M059J (cell line): Measurements from ENCODE around the gene PRR30. TPM values are rescaled to one million over a fixed set of nuclear protein-coding genes. Genes with fewer than 3 reads are reported as not detected.

Experiments used
- DNase-seq: peaks from one replicate; pipeline ENCODE4 v3.0.0-alpha.2; 2012; ENCODE audit warnings: low read depth
- total RNA-seq: library from RNA; depleted of rRNA; stranded (reverse); fragments of >200 nt; shearing (Covaris generic); gene quantifications from 2 replicates; pipeline ENCODE4 v1.2.3, GENCODE V29; 2014; rRNA removed

Gene PRR30
- total RNA-seq, 1 experiment from 2014 or later = not detected

DNA sequence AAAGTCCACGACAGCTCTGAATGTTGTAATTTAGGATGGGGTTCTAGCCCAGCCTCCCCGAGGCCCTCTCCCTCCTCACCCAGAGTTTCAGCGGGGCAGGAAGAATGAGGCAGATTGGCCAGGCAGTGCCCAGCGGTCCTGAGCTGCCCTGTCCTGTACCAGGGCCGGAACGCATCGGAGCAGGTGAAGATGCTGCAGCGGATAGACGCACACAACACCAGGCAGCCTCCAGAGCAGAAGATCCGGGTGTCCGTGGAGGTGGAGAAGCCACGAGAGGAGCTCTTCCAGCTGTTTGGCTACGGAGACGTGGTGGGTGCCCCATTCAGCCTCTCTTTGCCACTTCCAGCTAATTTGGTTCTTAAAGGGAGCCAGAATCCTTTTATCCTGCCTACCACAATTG, 41.9 kb downstream of the PRR30 start:
- DNase-seq = no peak

- no peak for DNase-seq
Measured at GRCh38 chr2:27096748-27097297, 42.4 kb downstream of the PRR30 start.

GRCh38 chr2:27095745-27096651, 43.2 kb downstream of the PRR30 start:
- DNase-seq = peak; percentile 36

- DNase-seq = no peak
Measured at GRCh38 chr2:27095427-27095744, 43.8 kb downstream of the PRR30 start.

DNA sequence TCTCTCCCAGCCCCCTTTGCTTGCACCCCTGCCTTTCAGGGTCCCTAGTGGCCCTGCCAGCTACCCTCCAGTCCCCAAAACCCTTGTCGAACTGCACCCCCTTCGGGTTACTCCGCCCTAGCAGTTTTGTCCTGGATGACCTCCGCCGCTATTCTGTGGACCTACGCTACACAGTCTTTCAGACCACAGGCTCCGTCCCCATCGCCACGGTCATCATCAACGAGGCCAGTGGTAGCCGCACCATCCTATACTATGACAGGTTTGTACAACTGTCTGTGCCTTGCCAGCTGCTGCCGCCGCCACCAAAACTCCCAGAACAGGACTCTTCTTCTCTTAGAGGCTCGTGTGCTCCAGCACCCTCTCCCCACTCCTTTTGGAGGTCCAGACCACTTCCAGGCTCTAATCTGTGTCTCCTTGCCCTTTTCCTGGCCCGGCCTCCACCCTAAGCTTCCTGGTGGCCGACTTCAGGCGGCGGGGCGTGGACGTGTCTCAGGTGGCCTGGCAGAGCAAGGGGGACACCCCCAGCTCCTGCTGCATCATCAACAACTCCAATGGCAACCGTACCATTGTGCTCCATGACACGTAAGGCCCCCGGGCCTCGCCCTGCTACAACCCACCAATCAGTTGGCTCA, 44.7 kb downstream of the PRR30 start:
- no peak for DNase-seq

- DNase-seq = no peak
Measured at GRCh38 chr2:27093430-27094352, 45.5 kb downstream of the PRR30 start.

GRCh38 chr2:27092696-27093429, 46.3 kb downstream of the PRR30 start:
- peak; percentile 20 for DNase-seq

DNA sequence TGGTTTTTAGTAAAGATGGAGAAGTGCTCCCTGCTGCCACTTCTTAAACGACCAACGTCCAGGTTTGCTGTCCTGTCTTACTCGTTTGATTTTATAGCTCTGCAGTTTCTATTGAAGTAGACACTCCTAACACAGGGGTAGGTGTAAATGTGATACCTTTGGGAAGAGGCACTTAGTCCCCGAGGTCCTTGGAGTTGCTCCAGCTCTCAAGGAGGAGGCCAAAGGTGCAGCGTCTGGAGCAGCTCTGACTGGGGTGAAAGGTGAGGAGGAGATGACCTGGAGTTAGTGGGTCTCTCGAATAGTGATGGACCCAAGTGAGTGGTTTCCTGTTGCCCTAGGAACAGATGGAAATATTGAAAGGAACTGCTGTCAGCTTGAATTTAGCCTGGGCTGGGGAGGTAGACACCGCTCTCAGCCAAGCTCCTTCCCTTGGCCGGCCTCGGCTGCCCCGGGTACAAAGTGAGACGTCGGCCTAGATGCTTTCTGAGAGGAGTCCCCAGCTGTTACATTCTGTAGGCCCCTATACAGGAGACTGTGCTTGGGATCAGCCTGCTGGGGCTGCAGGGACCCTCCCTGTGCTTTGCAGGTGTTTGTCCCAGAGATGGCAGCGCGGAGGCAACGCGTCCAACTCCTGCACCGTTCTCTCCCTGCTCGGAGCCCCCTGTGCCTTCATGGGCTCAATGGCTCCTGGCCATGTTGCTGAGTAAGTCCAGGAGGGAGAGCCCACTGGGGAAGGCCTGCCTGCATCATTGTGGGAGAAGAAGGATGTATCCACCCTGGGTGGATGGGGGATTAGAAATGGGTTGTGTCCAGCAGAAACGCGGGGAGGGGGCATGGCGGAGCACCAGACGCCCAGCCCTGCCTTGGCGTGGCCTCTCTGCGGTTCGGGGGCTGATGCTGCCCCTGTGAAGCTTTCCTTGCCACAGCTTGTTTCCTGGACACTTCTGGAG, 47.2 kb downstream of the PRR30 start:
- no peak for DNase-seq

- no peak for DNase-seq
Measured at GRCh38 chr2:27089111-27089954, 49.9 kb downstream of the PRR30 start.

- DNase-seq = no peak
Measured at GRCh38 chr2:27088634-27089033, 50.6 kb downstream of the PRR30 start.

- no peak for DNase-seq
Measured at GRCh38 chr2:27087823-27088410, 51.3 kb downstream of the PRR30 start.

Other genes with a start within 250 kb of the PRR30 start
- gene MAPRE3, start 168.8 kb downstream of the PRR30 start, total RNA-seq = 0.57 and 7.1 TPM in 2 replicates
- 88.6 and 98.5 TPM in 2 replicates for gene TMEM214, start 106.4 kb downstream of the PRR30 start, total RNA-seq
- 25.8 and 26.0 TPM in 2 replicates for gene AGBL5, start 87.7 kb downstream of the PRR30 start, total RNA-seq
- gene OST4, start 67.8 kb downstream of the PRR30 start, total RNA-seq = 247 and 491 TPM in 2 replicates
- 0.17 TPM in 1 of 2 replicates, not detected in the other for gene EMILIN1, start 60.8 kb downstream of the PRR30 start, total RNA-seq
- 0.34 and 0.37 TPM in 2 replicates for gene KHK, start 52.6 kb downstream of the PRR30 start, total RNA-seq
- gene CGREF1, start 20.3 kb downstream of the PRR30 start, total RNA-seq = 0.17 and 0.84 TPM in 2 replicates
- gene ABHD1, start 15.6 kb downstream of the PRR30 start, total RNA-seq = 0.12 TPM in 1 of 2 replicates, not detected in the other
- 64.9 and 74.8 TPM in 2 replicates for gene PREB, start 4.8 kb downstream of the PRR30 start, total RNA-seq
- gene TCF23, start 9.6 kb upstream of the PRR30 start, total RNA-seq = not detected in 2 replicates
- 334 and 404 TPM in 2 replicates for gene ATRAID, start 72.6 kb upstream of the PRR30 start, total RNA-seq
- 16.3 and 23.3 TPM in 2 replicates for gene SLC5A6, start 72.9 kb upstream of the PRR30 start, total RNA-seq
- gene CAD, start 78.0 kb upstream of the PRR30 start, total RNA-seq = 12.6 and 17.1 TPM in 2 replicates
- gene SLC30A3, start 123.6 kb upstream of the PRR30 start, total RNA-seq = not detected in 2 replicates
- not detected in 2 replicates for gene DNAJC5G, start 136.0 kb upstream of the PRR30 start, total RNA-seq
- gene TRIM54, start 143.0 kb upstream of the PRR30 start, total RNA-seq = 0.05 TPM in 1 of 2 replicates, not detected in the other
- 1.6 and 3.0 TPM in 2 replicates for gene UCN, start 169.0 kb upstream of the PRR30 start, total RNA-seq
- 92.5 and 95.2 TPM in 2 replicates for gene MPV17, start 183.7 kb upstream of the PRR30 start, total RNA-seq
- 32.3 and 34.0 TPM in 2 replicates for gene GTF3C2, start 217.4 kb upstream of the PRR30 start, total RNA-seq
- gene EIF2B4, start 230.9 kb upstream of the PRR30 start, total RNA-seq = 24.3 and 31.1 TPM in 2 replicates
- 70.4 and 88.3 TPM in 2 replicates for gene SNX17, start 231.2 kb upstream of the PRR30 start, total RNA-seq
- 3.6 and 7.6 TPM in 2 replicates for gene ZNF513, start 241.3 kb upstream of the PRR30 start, total RNA-seq